ENCODE measurements around the gene TLE3.

Gene TLE3

GRCh38 chr15:70047386-70048197 lies 50.1 kb downstream of the TLE3 start:
- peak; percentile 69 for DNase-seq (ENCODE audit: low read depth)
- TF ChIP-seq CTCF (conservative IDR thresholded peaks at IDR 0.05; ENCODE audit: low read length), result no peak

GRCh38 chr15:70046679-70047369 lies 50.9 kb downstream of the TLE3 start:
- TF ChIP-seq CTCF (conservative IDR thresholded peaks at IDR 0.05; ENCODE audit: low read length), result no peak
- DNase-seq (ENCODE audit: low read depth), result no peak

More at GRCh38 chr15:70047386-70048197, 50.1 kb downstream of the TLE3 start:
- H3K4me3 ChIP-seq (ENCODE audit: low read length), result no peak overlapping the region

GRCh38 chr15:70045045-70045444 lies 52.7 kb downstream of the TLE3 start:
- DNase-seq (ENCODE audit: low read depth), result peak; percentile 38
- no peak for TF ChIP-seq CTCF (conservative IDR thresholded peaks at IDR 0.05; ENCODE audit: low read length)
- H3K4me3 ChIP-seq (ENCODE audit: low read length), result no peak overlapping the region

More at GRCh38 chr15:70046679-70047369, 50.9 kb downstream of the TLE3 start:
- no peak overlapping the region for H3K4me3 ChIP-seq (ENCODE audit: low read length)

- no peak for TF ChIP-seq CTCF (conservative IDR thresholded peaks at IDR 0.05; ENCODE audit: low read length)
These were observed 53.5 kb downstream of the TLE3 start for GRCh38 chr15:70044168-70044567.

GRCh38 chr15:70043590-70043989 lies 54.1 kb downstream of the TLE3 start:
- no peak overlapping the region for H3K4me3 ChIP-seq (ENCODE audit: low read length)
- no peak for TF ChIP-seq CTCF (conservative IDR thresholded peaks at IDR 0.05; ENCODE audit: low read length)
- DNase-seq (ENCODE audit: low read depth), result no peak

More at GRCh38 chr15:70044168-70044567, 53.5 kb downstream of the TLE3 start:
- H3K4me3 ChIP-seq (ENCODE audit: low read length), result no peak overlapping the region
- no peak for DNase-seq (ENCODE audit: low read depth)

- no peak for TF ChIP-seq CTCF (conservative IDR thresholded peaks at IDR 0.05; ENCODE audit: low read length)
- H3K4me3 ChIP-seq (ENCODE audit: low read length), result no peak overlapping the region
- DNase-seq (ENCODE audit: low read depth), result no peak
These were observed 55.0 kb downstream of the TLE3 start for GRCh38 chr15:70042553-70043214.

Measured in AG10803 (cell line).